GM23248 (cell line): Measurements from ENCODE around the gene TBX6.

Experiments
- EZH2 ChIP-seq: fragments of 200-600 bp; sonication (generic); IDR thresholded peaks from 2 replicates; pipeline ENCODE4 v1.6.1; 2018; ENCODE audit warnings: antibody characterized with exemption, mild to moderate bottlenecking; ENCODE audit not compliant: insufficient read depth, poor library complexity, severe bottlenecking
- EZH2phosphoT487 ChIP-seq: fragments of 200-600 bp; sonication (generic); IDR thresholded peaks from 2 replicates; pipeline ENCODE4 v1.6.1; 2018; ENCODE audit warnings: antibody characterized with exemption, moderate library complexity, mild to moderate bottlenecking, low read depth; ENCODE audit not compliant: insufficient read depth

GRCh38 chr16:30079480-30079879 is 12.2 kb downstream of the TBX6 start:
- TF ChIP-seq EZH2 (no peak), EZH2phosphoT487 (no peak)
